Panc1 (cell line): ENCODE data around the gene HMGB1. TPM values are rescaled to one million over a fixed set of nuclear protein-coding genes. Genes with fewer than 3 reads are reported as not detected.

Source experiments
- ATAC-seq: fragments of 200-7000 bp; cut with Tn5 transposase; 2 replicates; pipeline ENCODE4 v1.9.1; 2020; ENCODE audit warnings: mild to moderate bottlenecking, moderate library complexity
- BruUV-seq: library from RNA; stranded (reverse); fragments of 400-500 nt; replicated peaks from 2 replicates; lab custom pipeline; 2021; lab: Mats Ljungman, UMichigan
- CTCF ChIA-PET: fragments of 300-600 bp; sonication (Branson Sonifier 250); formaldehyde crosslinking; loops from one replicate; lab custom pipeline; 2022; ENCODE audit warnings: antibody characterized with exemption; lab: Charles Lee
- POLR2A ChIA-PET: fragments of 300-600 bp; sonication (Branson Sonifier 250); formaldehyde crosslinking; loops from one replicate; lab custom pipeline; 2022; ENCODE audit warnings: antibody characterized with exemption; lab: Charles Lee
- DNase-seq: peaks from one replicate; pipeline ENCODE4 v3.0.0-alpha.2; 2010; ENCODE audit warnings: low read depth, low spot score
- H3K27ac ChIP-seq: 2 replicates; pipeline ENCODE4 v1.5.1; 2011; ENCODE audit warnings: mild to moderate bottlenecking, low read length, inconsistent platforms
- H3K27me3 ChIP-seq: fragments of 200-500 bp; sonication (Bioruptor generic); 2 replicates; pipeline ENCODE4 v1.6.0; 2014; ENCODE audit warnings: low read length, inconsistent platforms; ENCODE audit not compliant: control insufficient read depth, insufficient read depth
- H3K36me3 ChIP-seq: fragments of 200-500 bp; sonication (Bioruptor generic); 2 replicates; pipeline ENCODE4 v1.5.1; 2014; ENCODE audit warnings: inconsistent platforms, mild to moderate bottlenecking, low read length, moderate library complexity; ENCODE audit not compliant: control insufficient read depth, insufficient read depth
- H3K4me1 ChIP-seq: 2 replicates; pipeline ENCODE4 v1.5.1; 2011; ENCODE audit warnings: inconsistent platforms, mild to moderate bottlenecking, low read length, moderate library complexity; ENCODE audit not compliant: control insufficient read depth, insufficient read depth
- H3K4me3 ChIP-seq, 2 experiments: 2 replicates each; pipeline ENCODE4 v1.5.1; 2011 to 2012; ENCODE audit warnings: low read depth in 2 of 2, low read length in 2 of 2, mild to moderate bottlenecking in 2 of 2, inconsistent platforms in 1 of 2, moderate library complexity in 1 of 2
- H3K9me3 ChIP-seq: fragments of 200-500 bp; sonication (Bioruptor generic); 2 replicates; pipeline ENCODE4 v1.5.1; 2014; ENCODE audit warnings: low read depth, mild to moderate bottlenecking, inconsistent platforms, low read length, moderate library complexity; ENCODE audit not compliant: control insufficient read depth, insufficient read depth
- POLR2AphosphoS5 ChIP-seq: IDR thresholded peaks from 2 replicates; pipeline ENCODE4 v1.6.1; 2012; ENCODE audit warnings: mild to moderate bottlenecking, low read depth, low read length, moderate library complexity
- REST ChIP-seq, 2 experiments: IDR thresholded peaks; 2 replicates each; pipeline ENCODE4 v1.6.1; 2011 to 2012; ENCODE audit warnings: low read depth in 2 of 2, control low read depth in 1 of 2, low read length in 1 of 2, mild to moderate bottlenecking in 1 of 2, moderate library complexity in 1 of 2; ENCODE audit not compliant: insufficient read depth in 1 of 2
- SIN3A ChIP-seq: IDR thresholded peaks from 2 replicates; pipeline ENCODE4 v1.6.1; 2012; ENCODE audit warnings: low read depth, mild to moderate bottlenecking, low read length, moderate library complexity, borderline replicate concordance; ENCODE audit not compliant: insufficient read depth
- TCF7L2 ChIP-seq: IDR thresholded peaks from 2 replicates; pipeline ENCODE4 v1.6.1; 2011; ENCODE audit warnings: mild to moderate bottlenecking, low read depth, low read length, inconsistent platforms
- in situ Hi-C: cut with HindIII; loops from 2 replicates; pipeline ENCODE4 v1.10.0; 2016; ENCODE audit warnings: low sequenced_read_pairs, low pct_unique_long_range_greater_than_20kb
- intact Hi-C: fragments of 100-400 bp; cut with micrococcal nuclease; formaldehyde crosslinking; loops from one replicate; pipeline ENCODE4 v1.10.0; 2022; ENCODE audit not compliant: unreplicated experiment
- total RNA-seq: library from RNA; stranded (reverse); gene quantifications from one replicate; pipeline ENCODE4 v1.2.1, GENCODE V29; 2021; ENCODE audit not compliant: unreplicated experiment
- TF ChIP-seq, protein P1 (sequence below): fragments of 450-650 bp; IDR thresholded peaks from 2 replicates; pipeline ENCODE4 v1.5.1; 2017; ENCODE audit warnings: mild to moderate bottlenecking

The HMGB1 gene
- total RNA-seq, 1 experiment from 2014 or later = 386 TPM

- no peak overlapping the region for H3K27ac ChIP-seq
- in situ Hi-C loops = no loop called here
- DNase-seq (no peak), ATAC-seq (no peak)
- intact Hi-C loops = no loop called here
- no peak overlapping the region for H3K4me3 ChIP-seq
- H3K4me1 ChIP-seq = 0 out of 2 replicates have a peak, but pooled peaks cover 3% of the 10 kb centered on the region
- H3K9me3 ChIP-seq = no peaks in the 10 kb centered on the region
- ChIA-PET CTCF (no interaction called here), POLR2A (no interaction called here)
- no TSS peak for BruUV-seq
- no peaks in the 10 kb centered on the region for H3K36me3 ChIP-seq
- no peaks in the 10 kb centered on the region for H3K27me3 ChIP-seq
- no peak for TF ChIP-seq TCF7L2
- TF ChIP-seq, protein P1, sequence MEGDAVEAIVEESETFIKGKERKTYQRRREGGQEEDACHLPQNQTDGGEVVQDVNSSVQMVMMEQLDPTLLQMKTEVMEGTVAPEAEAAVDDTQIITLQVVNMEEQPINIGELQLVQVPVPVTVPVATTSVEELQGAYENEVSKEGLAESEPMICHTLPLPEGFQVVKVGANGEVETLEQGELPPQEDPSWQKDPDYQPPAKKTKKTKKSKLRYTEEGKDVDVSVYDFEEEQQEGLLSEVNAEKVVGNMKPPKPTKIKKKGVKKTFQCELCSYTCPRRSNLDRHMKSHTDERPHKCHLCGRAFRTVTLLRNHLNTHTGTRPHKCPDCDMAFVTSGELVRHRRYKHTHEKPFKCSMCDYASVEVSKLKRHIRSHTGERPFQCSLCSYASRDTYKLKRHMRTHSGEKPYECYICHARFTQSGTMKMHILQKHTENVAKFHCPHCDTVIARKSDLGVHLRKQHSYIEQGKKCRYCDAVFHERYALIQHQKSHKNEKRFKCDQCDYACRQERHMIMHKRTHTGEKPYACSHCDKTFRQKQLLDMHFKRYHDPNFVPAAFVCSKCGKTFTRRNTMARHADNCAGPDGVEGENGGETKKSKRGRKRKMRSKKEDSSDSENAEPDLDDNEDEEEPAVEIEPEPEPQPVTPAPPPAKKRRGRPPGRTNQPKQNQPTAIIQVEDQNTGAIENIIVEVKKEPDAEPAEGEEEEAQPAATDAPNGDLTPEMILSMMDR = no peak
Measured at GRCh38 chr13:30442926-30443325, 22.8 kb downstream of the HMGB1 start.

GRCh38 chr13:30440910-30441703, 24.6 kb downstream of the HMGB1 start:
- H3K27me3 ChIP-seq = no peaks in the 10 kb centered on the region
- TF ChIP-seq TCF7L2 (no peak), POLR2AphosphoS5 (no peak), REST (IDR thresholded peaks at IDR 0.05; ENCODE audit: insufficient read depth in 1 of 2, low read depth in 2 of 2, low read length in 1 of 2) (no peak), SIN3A (no peak)
- TF ChIP-seq, protein P1 = no peak
- no peak overlapping the region for H3K4me3 ChIP-seq
- no TSS peak for BruUV-seq
- in situ Hi-C loops = no loop called here
- DNase-seq = no peak
- H3K9me3 ChIP-seq = no peaks in the 10 kb centered on the region
- no peaks in the 10 kb centered on the region for H3K36me3 ChIP-seq
- 0 out of 2 replicates have a peak, but pooled peaks cover 3% of the 10 kb centered on the region for H3K4me1 ChIP-seq
- no peak for ATAC-seq
- ChIA-PET POLR2A (no interaction called here), CTCF (no interaction called here)
- intact Hi-C loops = no loop called here
- no peak overlapping the region for H3K27ac ChIP-seq
